Measurements from ENCODE around the gene CGB5. TPM values are rescaled to one million over a fixed set of nuclear protein-coding genes. Genes with fewer than 3 reads are reported as not detected.
A peak's percentile ranks its signal among the peaks of the same experiment; 100 is the strongest.

Gene CGB5
- total and polyA plus RNA-seq, 2 donors (not counting 1 experiment from before 2014, with no cell fraction given), result not detected

GRCh38 chr19:49069026-49069425 is 25.4 kb downstream of the CGB5 start:
- CTCF ChIA-PET, result interaction anchor here (1.0 to 1.3 kb wide), 2 partner anchors 29 to 36 kb away, joined by 4 read pairs; no protein-coding TSS in a partner anchor
- intact Hi-C loops (cut with micrococcal nuclease), result no loop called here
- Histone ChIP-seq H2AFZ (ENCODE audit: insufficient read depth, low read depth, low read length, poor library complexity, severe bottlenecking) (no peak overlapping the region), H3K4me1 (ENCODE audit: control insufficient read depth in 2 of 2, insufficient read depth in 2 of 2, low read length in 2 of 2) (peaks cover 7 to 21% of the 10 kb centered on the region in 2 donors), H3K9ac (ENCODE audit: low read length) (no peak overlapping the region), H3K9me3 (ENCODE audit: control extremely low read depth in 1 of 3, control insufficient read depth in 2 of 3, insufficient read depth in 1 of 3, low read length in 2 of 3) (peaks cover 0 to 20% (median 0%) of the 10 kb centered on the region in 3 donors), H3K79me2 (ENCODE audit: control insufficient read depth, insufficient read depth, low read length) (no peaks in the 10 kb centered on the region), H3K27ac (ENCODE audit: low read length in 2 of 2) (no peak overlapping the region), H3K4me3 (ENCODE audit: control extremely low read depth in 1 of 5, extremely low read depth in 1 of 5, insufficient read depth in 1 of 5, low read depth in 2 of 5, low read length in 4 of 5) (no peak overlapping the region), H3K27me3 (replicated peaks in 1 of 4; ENCODE audit: control extremely low read depth in 1 of 4, control insufficient read depth in 3 of 4, insufficient read depth in 4 of 4, low read length in 3 of 4) (peaks cover 0 to 73% (median 35%) of the 10 kb centered on the region in 4 experiments), H4K20me1 (ENCODE audit: control insufficient read depth, insufficient read depth, low read length, poor library complexity, severe bottlenecking) (no peaks in the 10 kb centered on the region), H3K4me2 (replicated peaks; ENCODE audit: low read depth, low read length, poor library complexity, severe bottlenecking) (no peak overlapping the region), H3K36me3 (replicated peaks in 1 of 2; ENCODE audit: control extremely low read depth in 1 of 2, control insufficient read depth in 1 of 2, extremely low read depth in 1 of 2, insufficient read depth in 2 of 2, low read length in 1 of 2) (no peaks in the 10 kb centered on the region)
- no peak for ATAC-seq (ENCODE audit: low read depth)
- DNase-seq, result no peak
- POLR2A ChIA-PET, result no interaction called here
- H3K27me3 Mint-ChIP-seq, result peaks cover 72% of the 10 kb centered on the region
- no peak overlapping the region for H3K4me3 Mint-ChIP-seq
- H3K27ac Mint-ChIP-seq, result no peak overlapping the region
- 93% methylated on average over 9 of the region's 9 CpGs for WGBS (ENCODE audit: insufficient coverage)
- peaks cover 15% of the 10 kb centered on the region for H3K4me1 Mint-ChIP-seq
- no peak for TF ChIP-seq EZH2 (IDR thresholded peaks at IDR 0.05; ENCODE audit: borderline replicate concordance, insufficient read depth, low read depth, low read length, poor library complexity, severe bottlenecking)
- TF ChIP-seq CTCF (IDR thresholded peaks at IDR 0.05), result no peak
- peaks cover 1% of the 10 kb centered on the region for H3K9me3 Mint-ChIP-seq (ENCODE audit: insufficient read depth)

- no peak overlapping the region for H3K4me2 ChIP-seq (replicated peaks; ENCODE audit: low read depth, low read length, poor library complexity, severe bottlenecking)
- H3K9ac ChIP-seq (ENCODE audit: low read length), result no peak overlapping the region
- H3K4me3 ChIP-seq (ENCODE audit: control extremely low read depth in 1 of 5, extremely low read depth in 1 of 5, insufficient read depth in 1 of 5, low read depth in 2 of 5, low read length in 4 of 5), result no peak overlapping the region
- Mint-ChIP-seq H3K4me3 (peak overlapping the region; percentile 26), H3K4me1 (peaks cover 14% of the 10 kb centered on the region), H3K27me3 (peaks cover 77% of the 10 kb centered on the region), H3K9me3 (ENCODE audit: insufficient read depth) (peaks cover 1% of the 10 kb centered on the region), H3K27ac (no peak overlapping the region)
- ChIA-PET CTCF (interaction anchor here (0.8 to 1.5 kb wide), 3 partner anchors 12 to 138 kb away, joined by 3 to 5 read pairs (median 3); no protein-coding TSS in a partner anchor), POLR2A (interaction anchor here (0.5 kb wide), 1 partner anchor 255 kb away, joined by 3 read pairs; no protein-coding TSS in a partner anchor)
- no peak for ATAC-seq (ENCODE audit: low read depth)
- no peaks in the 10 kb centered on the region for H3K79me2 ChIP-seq (ENCODE audit: control insufficient read depth, insufficient read depth, low read length)
- peaks cover 7 to 16% of the 10 kb centered on the region in 2 donors for H3K4me1 ChIP-seq (ENCODE audit: control insufficient read depth in 2 of 2, insufficient read depth in 2 of 2, low read length in 2 of 2)
- H3K36me3 ChIP-seq (replicated peaks in 1 of 2; ENCODE audit: control extremely low read depth in 1 of 2, control insufficient read depth in 1 of 2, extremely low read depth in 1 of 2, insufficient read depth in 2 of 2, low read length in 1 of 2), result no peaks in the 10 kb centered on the region
- TF ChIP-seq CTCF (IDR thresholded peaks at IDR 0.05), result no peak
- no peak for TF ChIP-seq EZH2 (IDR thresholded peaks at IDR 0.05; ENCODE audit: borderline replicate concordance, insufficient read depth, low read depth, low read length, poor library complexity, severe bottlenecking)
- intact Hi-C loops (cut with micrococcal nuclease), result no loop called here
- H3K27me3 ChIP-seq (replicated peaks in 1 of 4; ENCODE audit: control extremely low read depth in 1 of 4, control insufficient read depth in 3 of 4, insufficient read depth in 4 of 4, low read length in 3 of 4), result peaks cover 0 to 72% (median 31%) of the 10 kb centered on the region in 4 experiments
- no peak for DNase-seq
- 93% methylated on average over 21 of the region's 21 CpGs for WGBS (ENCODE audit: insufficient coverage)
- H3K27ac ChIP-seq (ENCODE audit: low read length in 2 of 2), result no peak overlapping the region
- no peak overlapping the region for H2AFZ ChIP-seq (ENCODE audit: insufficient read depth, low read depth, low read length, poor library complexity, severe bottlenecking)
- no peaks in the 10 kb centered on the region for H4K20me1 ChIP-seq (ENCODE audit: control insufficient read depth, insufficient read depth, low read length, poor library complexity, severe bottlenecking)
- H3K9me3 ChIP-seq (ENCODE audit: control extremely low read depth in 1 of 3, control insufficient read depth in 2 of 3, insufficient read depth in 1 of 3, low read length in 2 of 3), result peaks cover 0 to 20% (median 0%) of the 10 kb centered on the region in 3 donors
Measured at GRCh38 chr19:49070416-49070815, 26.8 kb downstream of the CGB5 start.
